NCI-H128 (cell line): ENCODE measurements around the gene KCNG2.

Experiments
- DNase-seq: peaks from one replicate; lab custom pipeline; 2025; ENCODE audit not compliant: unreplicated experiment; lab: John Stamatoyannopoulos, UW

Gene KCNG2

DNA sequence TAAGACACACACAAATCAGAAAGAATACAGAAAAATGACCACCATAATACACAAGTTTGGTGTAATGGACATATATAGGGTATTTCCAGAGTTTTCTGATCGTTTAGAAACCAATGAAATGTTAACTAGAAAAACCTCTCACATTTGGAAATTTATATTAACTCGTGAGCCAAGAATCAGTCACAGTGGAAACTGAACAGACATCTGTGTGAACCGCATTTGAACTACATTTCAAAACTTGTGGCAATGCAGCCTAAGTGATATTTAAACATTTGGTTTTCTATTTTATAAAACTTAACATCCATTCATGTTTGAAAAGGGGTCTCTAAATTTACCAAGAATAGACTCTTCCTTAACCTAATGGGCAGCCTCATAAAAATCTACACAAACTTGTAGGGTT lies 29.0 kb upstream of the KCNG2 start:
- no peak for DNase-seq

DNA sequence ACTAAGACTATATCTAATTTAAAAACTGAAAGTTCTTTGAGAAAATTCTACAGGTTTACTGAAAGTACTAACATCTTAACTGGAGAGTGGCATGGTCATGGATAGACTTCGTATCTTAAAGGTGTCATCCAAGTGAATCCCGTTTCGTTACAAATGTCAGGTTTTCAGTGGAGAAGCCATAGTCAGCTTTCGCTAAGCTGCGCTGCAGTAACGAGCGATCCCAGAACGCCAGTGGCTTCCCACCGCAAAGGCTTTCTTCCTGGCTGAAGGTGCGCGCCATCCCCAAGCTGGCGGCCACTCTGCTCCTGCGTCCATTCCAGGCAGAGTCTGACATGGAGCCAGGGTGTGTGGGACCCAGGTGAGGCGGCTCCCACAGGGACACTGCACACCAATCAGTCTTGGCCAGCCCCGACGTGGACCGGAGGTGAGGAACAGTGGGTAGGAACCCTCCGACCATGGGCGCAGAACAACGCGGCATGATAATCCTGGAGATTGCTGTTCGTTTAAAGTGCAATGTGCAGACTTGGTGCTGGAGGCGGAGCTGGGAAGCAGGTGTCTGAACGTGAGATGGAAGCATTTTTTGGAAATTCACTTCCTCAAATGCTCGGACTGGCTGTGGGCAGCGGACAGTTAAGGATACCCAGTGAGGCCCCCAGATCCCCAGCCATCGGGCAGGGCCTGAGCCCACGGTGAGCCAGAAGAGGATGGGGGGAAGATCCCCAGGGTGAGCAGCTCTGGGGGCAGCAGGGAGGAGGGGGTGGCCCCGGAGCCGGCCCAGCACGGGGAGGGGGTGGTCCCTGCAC lies 27.8 kb upstream of the KCNG2 start:
- no peak for DNase-seq

DNA sequence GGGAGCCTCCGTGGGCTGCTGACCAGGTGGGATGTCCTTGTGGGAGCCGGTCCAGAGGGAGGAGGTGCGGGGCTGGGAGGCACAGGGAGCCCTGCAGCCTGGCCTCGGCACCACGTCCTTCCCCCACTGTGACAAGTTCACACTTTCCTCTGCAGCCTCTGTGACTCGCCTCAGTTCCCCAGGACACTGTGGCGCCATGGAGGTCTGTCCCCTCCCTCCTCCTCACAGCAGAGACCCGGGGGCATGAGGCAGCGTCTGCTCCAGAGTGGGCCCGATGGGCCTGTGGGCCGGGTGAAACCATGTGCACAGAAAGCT lies 27.3 kb upstream of the KCNG2 start:
- DNase-seq, result no peak

DNA sequence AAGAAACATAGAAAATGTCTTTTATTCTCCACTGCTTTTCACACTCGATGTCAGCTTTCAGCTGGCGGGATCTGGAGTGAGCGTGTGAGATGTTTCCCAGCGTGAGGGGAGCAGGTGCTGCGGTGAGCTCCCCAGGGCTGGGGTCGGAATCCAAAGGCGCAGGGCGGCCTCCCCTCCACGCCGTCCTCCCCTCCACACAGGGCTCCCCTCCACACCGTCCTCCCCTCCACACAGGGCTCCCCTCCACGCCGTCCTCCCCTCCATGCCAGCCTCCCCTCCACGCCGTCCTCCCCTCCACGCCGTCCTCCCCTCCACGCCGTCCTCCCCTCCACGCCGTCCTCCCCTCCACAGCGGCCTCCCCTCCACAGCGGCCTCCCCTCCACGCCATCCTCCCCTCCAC lies 26.9 kb upstream of the KCNG2 start:
- no peak for DNase-seq

DNA sequence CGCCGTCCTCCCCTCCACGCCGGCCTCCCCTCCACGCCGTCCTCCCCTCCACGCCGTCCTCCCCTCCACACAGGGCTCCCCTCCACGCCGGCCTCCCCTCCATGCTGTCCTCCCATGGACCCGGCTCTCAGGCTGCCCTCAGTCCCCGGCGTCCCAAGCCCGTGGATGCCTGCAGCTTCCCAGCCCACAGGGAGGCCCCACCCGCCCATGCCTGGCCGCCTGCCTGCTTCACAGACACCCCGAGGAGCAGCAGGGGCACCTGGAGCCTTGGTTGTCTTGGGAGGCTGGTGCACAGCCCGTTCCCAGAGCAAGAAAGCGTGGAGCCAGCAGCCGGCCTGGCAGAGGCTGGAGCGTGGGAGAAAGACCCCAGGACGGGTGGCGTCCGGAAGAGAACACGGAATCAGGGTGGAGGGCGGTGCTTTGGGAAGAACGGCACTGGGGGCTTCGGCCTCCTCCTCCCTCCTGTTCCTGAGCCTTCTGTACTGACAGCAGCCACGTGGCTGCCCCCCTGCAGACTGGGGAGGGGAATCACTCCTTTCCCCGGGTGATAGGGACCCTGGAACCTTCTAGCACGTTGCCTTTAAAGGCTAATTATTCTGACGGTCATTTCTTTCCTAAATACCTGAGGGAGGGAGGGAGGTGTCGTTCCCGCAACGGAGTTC lies 26.2 kb upstream of the KCNG2 start:
- no peak for DNase-seq

DNA sequence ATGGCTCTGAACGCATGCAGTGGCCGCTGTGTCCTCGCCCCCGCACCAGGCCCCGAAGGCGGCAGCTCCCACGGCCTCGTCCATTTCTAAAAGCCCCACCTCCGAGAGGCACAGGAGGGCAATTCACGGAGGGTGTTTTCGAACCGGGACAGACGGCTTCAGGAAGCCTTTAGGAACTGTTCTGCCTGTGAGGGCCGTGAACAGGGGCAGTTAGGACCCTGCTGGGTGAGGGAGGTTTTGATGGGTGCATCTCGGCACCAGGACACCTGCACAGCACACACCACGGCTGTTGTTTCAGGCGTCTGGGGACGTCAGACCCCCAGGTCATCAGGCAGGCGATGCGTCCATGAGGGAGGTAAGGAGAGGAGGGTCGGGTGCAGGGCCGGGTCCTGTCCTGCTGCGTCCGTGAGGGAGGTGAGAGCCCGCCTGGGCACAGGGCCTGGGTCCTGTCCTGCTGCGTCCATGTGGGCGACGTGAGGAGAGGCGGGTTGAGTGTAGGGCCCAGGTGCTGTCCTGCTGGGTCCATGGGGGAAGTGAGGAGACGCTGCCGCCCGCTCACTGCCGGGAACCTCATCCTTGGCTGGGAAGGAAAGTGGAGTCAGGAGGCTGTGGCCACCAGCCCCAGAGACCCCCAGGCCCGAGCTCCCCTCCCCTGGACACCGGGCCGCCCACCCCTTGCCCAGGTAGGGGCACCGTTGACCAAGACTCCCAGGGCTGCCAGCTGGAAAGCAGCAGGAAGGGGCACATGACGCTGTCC lies 25.5 kb upstream of the KCNG2 start:
- DNase-seq, result no peak

DNA sequence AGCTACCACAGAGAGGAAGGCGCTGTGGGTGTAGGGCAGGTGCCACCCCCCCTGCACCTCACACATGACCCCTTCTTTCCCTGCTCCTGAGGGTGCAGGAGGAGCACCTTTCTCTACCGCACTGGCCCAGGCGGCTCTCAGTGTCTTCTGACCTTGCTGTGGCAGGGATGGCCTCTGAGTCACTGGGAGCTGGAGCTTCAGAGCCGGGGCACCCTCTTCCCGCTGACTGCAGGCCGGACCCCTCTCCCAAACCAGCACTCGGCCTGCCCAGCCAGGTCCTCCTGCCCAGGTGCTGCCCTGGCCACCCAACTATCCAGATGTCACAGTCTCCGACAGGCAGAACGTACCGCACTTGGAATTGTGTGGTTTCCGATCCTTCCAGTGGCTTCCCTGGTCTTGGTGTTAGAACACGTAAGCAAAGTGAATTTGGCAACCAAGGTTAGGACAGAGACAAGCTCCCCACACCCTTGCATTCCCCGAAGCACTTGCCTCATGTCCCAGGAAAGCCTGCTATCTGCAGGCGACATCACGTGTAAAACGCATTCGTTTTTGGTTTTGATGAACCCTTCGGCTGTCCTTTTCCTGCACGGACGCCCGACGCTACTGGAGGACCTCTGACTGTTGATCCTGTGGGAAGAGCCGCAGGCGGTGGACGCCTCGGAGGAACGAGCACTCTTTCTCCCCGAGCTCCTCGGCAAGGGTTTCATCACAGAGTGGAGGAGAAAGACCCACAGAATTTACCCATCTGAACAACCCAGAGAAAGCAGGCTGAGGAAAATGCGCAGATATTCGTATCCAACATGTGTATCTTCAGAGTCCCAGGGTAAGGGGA lies 24.7 kb upstream of the KCNG2 start:
- DNase-seq, result no peak

DNA sequence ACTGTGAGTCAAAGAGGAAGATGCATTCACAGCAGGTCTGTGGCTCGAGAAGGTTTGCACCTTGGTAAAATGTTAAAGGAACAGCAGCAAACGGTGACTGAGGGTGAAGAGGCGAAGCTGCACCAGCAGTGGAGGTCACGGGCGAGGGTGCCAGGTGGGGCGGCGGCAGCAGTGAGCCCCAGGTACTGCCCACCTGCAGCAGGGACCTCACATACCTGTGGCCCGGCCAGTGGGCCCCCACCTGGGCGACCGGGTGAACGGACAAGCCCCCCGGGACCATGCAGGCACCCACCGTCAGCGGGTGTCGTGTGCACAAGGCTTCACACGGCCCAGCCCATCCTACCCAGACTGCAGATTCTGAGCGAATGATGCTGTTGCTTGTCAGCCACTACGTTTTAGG lies 23.6 kb upstream of the KCNG2 start:
- DNase-seq, result no peak

DNA sequence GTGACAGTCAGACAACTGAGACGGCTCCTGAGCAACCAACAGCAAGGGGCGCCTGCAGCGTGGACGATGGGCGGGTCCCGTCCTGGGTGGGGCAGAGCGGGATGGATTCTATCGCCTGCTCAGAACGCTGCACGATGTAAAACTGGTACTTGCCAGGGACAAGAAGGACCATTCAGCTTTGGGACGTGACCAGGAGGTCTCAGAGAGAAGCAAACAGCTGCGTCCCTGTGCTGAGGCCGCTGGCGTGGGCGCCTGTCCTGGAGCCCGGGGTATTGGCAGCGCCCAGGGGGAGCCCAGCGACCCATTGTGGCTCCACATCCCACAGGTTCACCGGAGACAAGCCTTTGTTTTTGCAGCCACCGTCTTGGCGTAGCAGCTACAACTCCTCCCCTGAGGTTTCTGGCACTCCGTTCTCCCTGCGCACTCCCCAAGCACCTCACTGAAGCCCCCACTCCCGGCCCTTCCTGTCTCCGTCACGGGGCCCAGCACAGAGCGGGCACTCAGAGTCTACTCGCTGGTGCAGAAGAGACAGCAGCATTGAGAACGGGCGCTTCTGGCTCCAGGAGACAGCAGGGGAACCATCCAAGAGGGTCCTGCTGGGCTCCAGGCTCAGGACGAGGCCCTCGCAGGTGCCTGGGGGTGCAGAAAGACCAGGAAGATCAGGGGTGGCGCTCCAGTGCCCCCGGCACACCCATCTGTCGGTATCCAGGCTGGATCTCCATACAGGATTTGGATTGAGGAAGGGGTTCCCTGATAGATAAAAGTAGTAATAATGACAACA lies 22.1 kb upstream of the KCNG2 start:
- no peak for DNase-seq

DNA sequence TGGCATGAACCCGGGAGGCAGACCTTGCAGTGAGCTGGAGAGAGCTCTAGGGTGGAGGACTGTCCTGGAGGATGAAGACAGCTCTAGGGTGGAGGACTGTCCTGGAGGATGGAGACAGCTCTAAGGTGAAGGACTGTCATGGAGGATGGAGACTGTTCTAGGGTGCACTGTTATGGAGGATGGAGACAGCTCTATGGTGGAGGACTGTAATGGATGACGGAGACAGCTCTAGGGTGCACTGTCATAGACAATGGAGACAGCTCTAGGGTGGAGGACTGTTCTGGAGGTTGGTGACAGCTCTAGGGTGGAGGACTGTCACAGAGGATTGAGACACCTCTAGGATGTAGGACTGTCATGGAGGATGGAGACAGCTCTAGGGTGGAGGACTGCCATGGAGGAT lies 21.1 kb upstream of the KCNG2 start:
- no peak for DNase-seq

DNA sequence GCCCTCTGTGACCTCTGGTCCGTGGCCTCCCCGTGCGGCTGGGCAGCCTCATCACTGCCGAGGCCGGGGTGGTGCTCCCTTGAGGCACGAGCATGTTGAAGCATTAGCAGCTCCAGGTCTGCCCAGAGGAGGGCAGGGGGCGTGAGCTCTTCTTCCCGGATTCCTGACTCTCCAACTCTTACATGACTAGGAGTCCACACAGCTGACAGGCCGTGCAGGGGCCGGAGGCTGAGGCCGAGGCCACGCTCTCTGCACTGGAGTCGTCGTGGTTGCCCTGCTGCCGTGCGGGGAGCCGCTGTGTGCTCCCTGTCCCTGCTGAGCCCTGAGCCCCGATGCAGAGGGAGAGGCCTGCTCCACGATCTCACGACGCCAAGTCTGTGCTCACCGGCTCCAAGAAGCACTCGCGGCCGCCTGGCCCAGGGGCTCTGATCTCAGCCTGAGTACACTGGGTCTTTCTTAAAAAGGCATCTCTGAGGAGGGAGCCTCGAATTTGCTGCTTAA lies 19.4 kb upstream of the KCNG2 start:
- no peak for DNase-seq

DNA sequence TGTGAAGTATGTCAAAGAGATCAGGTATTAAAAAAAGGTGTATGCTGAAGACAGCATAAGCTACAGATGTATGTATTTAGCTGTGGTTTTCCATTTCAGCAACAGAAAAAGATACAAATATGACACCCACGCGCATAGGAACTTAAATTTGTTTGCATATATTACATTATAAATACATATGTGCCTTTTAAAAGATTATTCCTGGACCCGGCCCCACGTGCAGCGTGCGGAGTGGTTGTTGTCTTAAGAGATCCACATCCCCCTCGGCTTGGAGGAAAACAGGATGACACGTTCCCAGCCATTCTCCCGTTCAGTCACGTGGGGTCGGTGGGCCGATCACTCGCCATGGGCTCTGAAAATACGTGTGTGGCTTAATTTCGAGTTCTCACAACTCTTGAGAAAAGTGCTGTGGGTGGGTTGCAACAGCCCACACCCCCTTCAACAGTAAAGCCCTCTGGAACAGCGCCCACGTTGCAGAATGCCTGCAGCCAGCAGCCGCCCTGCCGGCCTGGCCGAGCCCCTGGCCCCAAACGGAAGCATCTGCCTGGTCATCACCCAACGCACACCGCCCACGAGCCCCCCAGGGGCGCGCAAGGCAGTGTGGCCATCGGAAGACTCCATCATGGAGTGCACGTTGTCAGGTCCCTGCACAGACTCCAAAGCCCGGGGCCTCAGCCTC lies 18.6 kb upstream of the KCNG2 start:
- DNase-seq, result no peak

DNA sequence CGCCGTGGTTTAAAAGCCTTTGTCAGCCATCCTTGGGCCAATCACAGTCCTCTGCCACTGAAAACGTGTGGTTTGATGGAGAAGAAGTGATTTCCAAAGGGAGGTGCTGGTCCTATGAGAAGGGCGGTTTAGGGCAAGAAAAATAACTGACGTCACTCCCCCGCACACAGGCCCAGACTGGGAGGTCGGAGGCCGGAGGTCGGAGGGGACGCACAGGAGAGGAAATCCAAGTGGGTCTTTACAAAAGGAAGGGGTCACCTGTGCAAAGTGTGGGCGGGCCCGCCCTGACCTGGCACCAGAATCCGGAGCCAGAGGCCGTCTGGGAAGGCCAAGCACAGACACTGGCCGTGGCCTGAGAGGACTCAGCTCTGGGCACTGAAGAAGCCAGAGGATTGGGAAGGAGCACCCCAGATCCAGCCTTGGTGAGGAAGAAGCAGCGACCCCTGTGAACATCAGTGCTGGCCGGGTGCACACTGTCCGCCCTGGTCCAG lies 18.0 kb upstream of the KCNG2 start:
- DNase-seq, result no peak

DNA sequence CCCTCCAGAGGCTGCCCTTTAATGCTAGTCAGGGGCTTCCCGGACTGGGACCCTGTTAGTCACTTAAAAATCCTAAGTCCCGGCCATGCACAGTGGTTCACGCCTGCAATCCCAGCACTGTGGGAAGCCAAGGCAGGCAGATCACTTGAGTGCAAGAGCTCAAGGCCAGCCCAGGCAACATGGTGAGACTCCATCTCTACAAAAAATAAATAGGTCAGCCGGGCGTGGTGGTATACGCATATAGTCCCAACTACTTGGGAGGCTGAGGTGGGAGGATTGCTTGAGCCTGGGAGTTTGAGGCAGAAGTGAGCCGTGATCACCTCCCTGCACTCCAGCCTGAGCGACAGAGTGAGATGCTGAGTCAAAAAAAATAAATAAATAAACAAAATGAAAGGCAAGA lies 17.2 kb upstream of the KCNG2 start:
- no peak for DNase-seq

DNA sequence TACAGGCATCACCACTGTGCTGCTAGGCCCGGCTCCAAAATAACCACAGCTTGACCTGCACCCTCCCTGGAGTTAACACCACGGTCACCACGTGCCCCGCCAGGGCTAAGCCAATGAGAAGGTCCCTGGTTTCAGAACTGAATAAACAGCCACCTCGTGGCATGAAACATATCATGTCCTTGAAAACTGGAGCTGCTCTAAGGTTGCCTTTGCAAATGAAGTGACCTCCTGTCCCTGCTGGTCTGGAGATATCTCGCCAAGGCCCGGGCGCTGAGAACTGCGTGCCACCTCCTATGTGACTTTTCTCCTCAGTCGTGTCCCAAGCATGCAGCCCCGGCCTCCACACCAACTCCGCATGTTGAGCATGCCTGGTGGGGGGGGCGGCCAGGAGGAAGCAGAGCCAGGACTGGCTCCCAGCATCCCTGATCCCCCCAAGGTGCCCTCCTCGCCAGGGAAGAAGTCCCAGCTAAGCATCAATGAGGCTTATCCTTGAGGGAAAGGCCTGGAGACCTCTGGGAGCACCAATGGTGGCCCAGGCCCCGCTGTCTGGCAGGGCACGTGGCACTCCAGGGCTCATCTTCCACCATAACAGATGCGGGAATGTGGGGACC lies 16.3 kb upstream of the KCNG2 start:
- DNase-seq, result no peak

DNA sequence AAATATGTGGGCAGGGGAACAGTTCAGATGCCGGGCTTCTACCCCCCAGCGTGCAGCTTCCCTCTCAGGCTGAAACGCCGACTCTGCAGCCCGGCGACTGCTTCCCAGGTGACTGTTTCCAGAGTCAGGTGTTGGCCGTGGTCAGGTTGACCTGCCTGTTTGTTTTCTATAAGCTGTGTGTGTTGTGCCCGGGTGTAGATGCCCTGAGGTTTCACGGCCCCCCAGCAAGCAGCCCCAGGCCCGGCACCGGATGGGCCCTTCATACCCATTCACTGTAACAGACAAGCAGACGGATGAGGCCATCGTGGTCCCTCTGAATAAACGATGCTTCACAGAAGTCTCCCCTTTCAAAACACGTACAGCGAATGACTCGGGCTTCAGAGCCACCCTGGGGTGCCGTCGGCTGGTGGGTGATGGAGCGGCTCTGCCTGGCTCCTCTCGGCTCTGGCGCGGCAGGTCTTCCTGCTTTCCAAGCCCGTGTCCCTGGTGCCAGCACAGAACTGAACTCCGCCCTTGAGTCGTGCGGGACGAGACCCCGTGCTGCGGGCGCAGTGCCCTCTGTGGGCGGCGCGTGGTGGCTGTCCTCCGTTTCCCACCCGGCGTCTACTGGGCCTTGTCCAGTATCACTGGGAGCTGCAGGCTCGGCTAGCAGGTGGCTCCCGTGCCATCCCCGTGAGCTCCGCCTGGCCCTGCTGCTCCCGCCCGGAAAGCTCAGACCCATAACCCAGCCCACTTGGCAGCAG lies 15.0 kb upstream of the KCNG2 start:
- no peak for DNase-seq

DNA sequence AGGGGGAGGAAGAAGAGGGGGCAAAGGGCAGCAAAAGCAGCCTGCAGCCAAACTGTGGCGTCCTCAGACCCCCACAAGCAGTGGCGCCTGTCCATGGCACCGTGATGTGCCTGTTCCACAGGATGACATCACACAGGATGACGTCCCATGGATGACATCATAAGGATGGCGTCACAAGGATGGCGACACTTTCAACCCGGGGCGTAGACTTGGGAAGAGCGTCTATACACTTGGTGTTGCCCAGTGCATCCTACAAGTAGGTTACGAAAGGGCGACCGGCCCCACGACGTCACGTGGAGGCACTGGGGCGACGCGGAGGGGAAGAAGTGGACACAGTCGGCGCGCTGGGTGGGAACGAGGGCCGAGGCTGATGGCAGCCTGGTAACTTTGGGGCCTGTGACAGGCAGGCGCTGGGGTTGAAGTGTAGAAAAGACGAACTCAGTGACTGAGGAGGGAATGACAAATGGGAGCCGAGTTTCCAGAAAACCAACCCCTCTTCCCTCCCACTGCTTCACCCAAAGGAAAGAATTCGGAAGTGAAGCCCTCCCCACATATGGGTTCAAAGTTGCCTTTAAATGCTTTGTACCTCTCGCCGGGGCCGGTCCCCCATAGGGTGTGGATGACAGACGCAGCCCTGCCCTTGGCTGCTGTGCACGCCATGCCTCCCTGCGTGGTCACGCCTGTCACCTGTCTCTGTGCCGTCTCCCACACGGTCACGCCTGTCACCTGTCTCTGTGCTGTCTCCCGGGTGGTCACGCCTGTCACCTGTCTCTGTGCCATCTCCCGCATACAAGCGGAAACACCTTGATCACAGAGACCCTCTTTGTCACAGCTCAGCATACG lies 13.4 kb upstream of the KCNG2 start:
- DNase-seq, result no peak
